NB4 (cell line): Measurements from ENCODE around the gene AQP1.

Experiments
- DNase-seq: peaks from one replicate; pipeline ENCODE4 v3.0.0; 2010; ENCODE audit warnings: low read depth
- H3K4me3 ChIP-seq: one replicate; pipeline ENCODE4 v1.5.1; 2011; ENCODE audit warnings: mild to moderate bottlenecking, low read depth, low read length, moderate library complexity
- MYC ChIP-seq: IDR thresholded peaks from 2 replicates; pipeline ENCODE4 v1.6.1; 2011; ENCODE audit warnings: low read depth, low read length
- POLR2A ChIP-seq: IDR thresholded peaks from 2 replicates; pipeline ENCODE4 v1.6.1; 2011; ENCODE audit warnings: mild to moderate bottlenecking; ENCODE audit not compliant: insufficient read length; ENCODE audit errors: extremely low read depth
- TF ChIP-seq, protein P1 (sequence below): IDR thresholded peaks from 2 replicates; pipeline ENCODE4 v1.6.1; 2011; ENCODE audit warnings: low read depth, low read length
- TF ChIP-seq, protein P2 (sequence below): IDR thresholded peaks from one replicate; pipeline ENCODE4 v1.5.1; 2012; ENCODE audit warnings: low read depth, low read length

The AQP1 gene

DNA sequence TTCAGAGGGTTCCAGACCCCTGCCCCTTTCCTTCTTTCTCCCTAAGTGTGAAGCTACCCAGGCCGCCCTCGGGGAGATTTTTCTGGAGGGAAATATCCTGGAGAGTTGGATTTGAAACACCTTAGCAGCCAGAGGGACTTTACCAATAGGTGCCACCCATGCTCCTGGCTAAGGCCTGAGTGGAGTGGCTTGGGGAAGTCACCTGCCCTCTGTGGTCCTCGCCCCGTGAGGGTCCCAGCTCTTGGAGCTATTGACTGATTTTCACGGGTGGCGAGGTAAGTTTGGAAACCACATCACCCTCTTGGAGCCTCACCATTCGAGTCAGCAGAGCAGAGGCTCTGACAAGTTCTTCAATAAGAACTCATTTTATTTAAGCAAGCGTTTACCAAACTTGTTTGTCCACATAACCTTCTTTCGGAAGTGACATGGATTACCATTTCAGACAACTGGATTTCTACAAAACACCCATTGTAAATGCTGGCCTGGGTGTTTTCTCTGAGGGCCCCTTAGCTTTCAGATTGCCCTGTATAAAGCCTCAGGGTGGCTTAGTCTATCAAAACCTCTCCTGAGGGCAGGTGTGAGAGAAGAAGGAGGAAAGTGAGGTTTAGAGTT lies 20.4 kb downstream of the AQP1 start:
- no peak for DNase-seq
- no peak overlapping the region for H3K4me3 ChIP-seq
- TF ChIP-seq POLR2A (no peak), MYC (no peak)
- TF ChIP-seq, protein P1, sequence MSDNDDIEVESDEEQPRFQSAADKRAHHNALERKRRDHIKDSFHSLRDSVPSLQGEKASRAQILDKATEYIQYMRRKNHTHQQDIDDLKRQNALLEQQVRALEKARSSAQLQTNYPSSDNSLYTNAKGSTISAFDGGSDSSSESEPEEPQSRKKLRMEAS, result no peak
- TF ChIP-seq, protein P2, sequence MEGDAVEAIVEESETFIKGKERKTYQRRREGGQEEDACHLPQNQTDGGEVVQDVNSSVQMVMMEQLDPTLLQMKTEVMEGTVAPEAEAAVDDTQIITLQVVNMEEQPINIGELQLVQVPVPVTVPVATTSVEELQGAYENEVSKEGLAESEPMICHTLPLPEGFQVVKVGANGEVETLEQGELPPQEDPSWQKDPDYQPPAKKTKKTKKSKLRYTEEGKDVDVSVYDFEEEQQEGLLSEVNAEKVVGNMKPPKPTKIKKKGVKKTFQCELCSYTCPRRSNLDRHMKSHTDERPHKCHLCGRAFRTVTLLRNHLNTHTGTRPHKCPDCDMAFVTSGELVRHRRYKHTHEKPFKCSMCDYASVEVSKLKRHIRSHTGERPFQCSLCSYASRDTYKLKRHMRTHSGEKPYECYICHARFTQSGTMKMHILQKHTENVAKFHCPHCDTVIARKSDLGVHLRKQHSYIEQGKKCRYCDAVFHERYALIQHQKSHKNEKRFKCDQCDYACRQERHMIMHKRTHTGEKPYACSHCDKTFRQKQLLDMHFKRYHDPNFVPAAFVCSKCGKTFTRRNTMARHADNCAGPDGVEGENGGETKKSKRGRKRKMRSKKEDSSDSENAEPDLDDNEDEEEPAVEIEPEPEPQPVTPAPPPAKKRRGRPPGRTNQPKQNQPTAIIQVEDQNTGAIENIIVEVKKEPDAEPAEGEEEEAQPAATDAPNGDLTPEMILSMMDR, result no peak

DNA sequence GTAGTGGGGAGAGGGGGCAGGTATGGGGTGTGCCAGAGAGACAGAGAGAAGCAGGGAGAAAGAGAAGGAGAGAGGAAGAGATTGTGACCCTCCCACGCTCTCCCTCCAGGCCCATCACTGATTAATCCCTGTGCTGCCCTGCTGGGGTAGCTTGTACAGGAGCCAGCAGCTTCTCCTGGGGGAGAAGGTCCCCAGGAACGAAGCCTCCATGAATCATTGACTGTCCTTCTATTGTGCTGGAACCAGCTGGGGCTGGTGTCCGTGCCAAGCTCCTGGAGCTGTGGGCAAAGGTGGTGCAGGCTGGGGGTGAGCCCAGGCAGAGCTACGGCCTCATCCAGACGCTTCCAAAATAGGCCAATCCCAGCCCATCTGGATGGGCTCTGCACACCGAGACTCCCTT lies 20.9 kb downstream of the AQP1 start:
- DNase-seq, result no peak
- TF ChIP-seq POLR2A, result no peak
- TF ChIP-seq MYC, result no peak
- TF ChIP-seq, protein P2, result no peak
- no peak overlapping the region for H3K4me3 ChIP-seq

DNA sequence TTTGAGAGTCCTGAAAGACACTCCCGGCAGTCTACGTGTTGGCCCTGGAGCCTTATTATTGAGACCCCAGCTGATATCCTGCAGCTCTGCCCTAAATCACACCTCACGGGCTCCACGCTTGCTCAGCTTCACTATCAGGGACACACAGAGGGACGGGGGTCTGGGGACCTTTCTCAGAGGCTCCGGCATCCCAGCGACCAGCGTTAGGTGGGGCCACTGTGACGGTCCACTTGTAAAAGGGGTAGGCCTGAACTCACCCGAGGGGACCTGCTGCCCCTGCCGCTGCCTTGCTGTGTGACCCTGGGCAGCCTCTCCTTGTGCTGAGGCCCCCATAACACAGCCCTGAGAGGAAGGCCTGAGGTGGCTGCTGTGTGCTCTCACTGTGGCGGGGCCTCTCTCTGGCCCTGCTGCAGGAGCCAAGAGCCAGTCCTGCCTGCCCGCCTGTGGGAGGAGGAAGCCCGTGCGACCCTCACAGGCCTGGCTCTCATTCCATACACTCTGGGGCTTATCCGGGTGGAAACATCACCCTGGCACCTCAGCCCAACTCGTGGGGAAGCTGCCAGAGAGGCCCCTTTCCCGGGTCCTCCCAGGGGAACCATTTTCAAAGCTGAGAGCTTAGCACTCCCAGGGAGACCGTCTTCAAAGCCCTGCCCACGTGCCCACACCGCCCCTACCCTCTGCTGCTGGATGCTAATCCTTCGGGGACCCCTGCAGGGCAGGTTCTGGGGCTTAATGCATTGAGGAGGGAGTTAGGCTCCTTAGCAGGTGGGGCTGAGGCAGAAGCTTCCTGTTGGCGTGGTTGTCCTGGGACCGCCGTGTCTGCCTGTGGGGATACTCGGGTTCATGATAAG lies 21.7 kb downstream of the AQP1 start:
- no peak for DNase-seq
- TF ChIP-seq, protein P2, result no peak
- TF ChIP-seq POLR2A (no peak), MYC (no peak)
- TF ChIP-seq, protein P1, result no peak
- no peak overlapping the region for H3K4me3 ChIP-seq

DNA sequence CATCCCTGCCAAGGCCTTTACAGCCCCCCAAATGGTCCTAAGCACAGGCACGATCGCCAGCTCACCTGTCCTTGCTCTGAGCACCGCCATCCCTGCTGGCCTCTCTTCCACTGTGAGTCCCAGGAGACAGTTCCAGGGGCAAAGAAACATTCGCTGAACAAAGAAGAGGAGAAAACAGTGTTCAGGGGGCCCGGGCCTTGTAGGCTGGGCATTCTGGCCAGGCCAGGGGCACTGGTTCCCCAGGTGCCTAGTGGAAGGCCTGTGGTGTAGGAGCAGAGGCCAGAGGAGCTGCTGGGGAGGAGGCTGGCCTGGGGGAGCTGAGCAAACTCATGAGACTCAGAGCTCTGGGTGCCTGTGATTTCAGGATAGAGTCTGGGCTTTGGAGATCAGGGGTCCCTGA lies 22.6 kb downstream of the AQP1 start:
- TF ChIP-seq POLR2A (no peak), MYC (no peak)
- TF ChIP-seq, protein P1, result no peak
- TF ChIP-seq, protein P2, result no peak
- DNase-seq, result no peak

DNA sequence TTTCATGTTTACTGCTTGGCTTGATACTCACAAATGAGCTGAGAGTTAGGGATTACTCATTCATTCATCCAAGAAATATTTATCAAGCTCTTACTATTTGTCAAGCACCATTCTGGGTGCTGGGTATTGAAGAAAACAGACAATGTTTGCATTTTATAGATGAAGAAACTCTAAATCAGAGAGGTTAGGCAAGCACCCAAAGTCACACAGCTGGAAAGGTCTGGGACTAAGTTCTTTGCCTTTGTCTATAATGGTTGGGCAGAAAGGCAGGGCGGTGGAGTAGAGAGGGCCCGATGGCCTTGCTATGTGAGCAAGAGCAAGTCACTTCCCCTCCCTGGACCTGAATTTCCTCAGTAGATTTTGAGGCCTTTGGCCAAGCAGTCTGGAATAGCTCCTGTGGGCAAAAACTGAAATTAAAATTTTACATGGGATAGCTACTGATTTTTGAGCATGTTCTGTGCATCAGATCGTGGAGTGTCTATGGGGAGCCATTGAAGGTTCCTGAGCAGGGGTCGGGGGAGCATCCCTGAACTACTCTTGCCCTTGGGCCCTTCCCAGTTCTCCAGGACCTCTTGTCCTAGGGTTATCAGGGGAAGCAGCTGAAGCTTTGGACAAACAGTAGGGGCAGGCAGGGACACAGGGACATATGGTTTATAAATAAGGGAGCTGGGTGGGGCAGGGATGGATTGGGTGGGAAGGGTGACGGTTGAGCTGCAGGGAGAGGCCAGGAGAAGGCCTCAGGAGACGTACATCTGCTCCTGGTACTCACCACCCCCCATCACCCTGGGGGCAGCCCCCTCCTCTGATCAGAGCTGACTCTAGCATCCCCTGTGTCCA lies 23.3 kb downstream of the AQP1 start:
- TF ChIP-seq MYC (no peak), POLR2A (no peak)
- TF ChIP-seq, protein P1, result no peak
- TF ChIP-seq, protein P2, result no peak
- no peak for DNase-seq

More for the DNA sequence above, 22.6 kb downstream of the AQP1 start:
- no peak overlapping the region for H3K4me3 ChIP-seq

More for the DNA sequence above, 23.3 kb downstream of the AQP1 start:
- no peak overlapping the region for H3K4me3 ChIP-seq
